ENCODE measurements around the gene RAB1A. TPM values are rescaled to one million over a fixed set of nuclear protein-coding genes. Genes with fewer than 3 reads are reported as not detected.
A peak's percentile ranks its signal among the peaks of the same experiment; 100 is the strongest.

RAB1A gene
- total and polyA plus RNA-seq, 9 of the 15 experiments (the other 6 are each of a cell fraction or from before 2014, with no cell fraction given), result 43.8 to 163 (median 67.7) TPM

DNA sequence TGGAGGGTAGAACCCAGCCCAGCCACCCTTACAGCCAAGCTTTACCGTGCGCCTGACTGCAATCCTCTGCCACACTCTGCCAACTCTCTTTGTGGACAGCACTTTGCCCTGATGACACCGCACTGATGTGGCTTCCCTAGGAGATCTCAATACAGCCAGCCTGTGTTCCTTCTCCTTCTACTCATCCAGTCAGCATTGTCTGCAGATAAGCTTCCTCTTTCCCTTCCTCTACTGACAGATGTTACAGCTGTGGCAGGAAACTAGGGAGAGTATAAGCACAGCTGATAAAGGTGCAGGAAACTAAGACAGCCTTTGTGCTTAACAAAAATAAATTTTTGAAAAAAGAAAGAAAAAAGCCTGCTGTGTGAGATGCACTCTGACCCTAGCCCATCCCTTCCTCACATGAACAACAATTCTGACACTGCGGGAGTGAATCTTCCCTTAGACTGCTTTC lies 48.6 kb downstream of the RAB1A start (continued):
- TF ChIP-seq, protein P1, sequence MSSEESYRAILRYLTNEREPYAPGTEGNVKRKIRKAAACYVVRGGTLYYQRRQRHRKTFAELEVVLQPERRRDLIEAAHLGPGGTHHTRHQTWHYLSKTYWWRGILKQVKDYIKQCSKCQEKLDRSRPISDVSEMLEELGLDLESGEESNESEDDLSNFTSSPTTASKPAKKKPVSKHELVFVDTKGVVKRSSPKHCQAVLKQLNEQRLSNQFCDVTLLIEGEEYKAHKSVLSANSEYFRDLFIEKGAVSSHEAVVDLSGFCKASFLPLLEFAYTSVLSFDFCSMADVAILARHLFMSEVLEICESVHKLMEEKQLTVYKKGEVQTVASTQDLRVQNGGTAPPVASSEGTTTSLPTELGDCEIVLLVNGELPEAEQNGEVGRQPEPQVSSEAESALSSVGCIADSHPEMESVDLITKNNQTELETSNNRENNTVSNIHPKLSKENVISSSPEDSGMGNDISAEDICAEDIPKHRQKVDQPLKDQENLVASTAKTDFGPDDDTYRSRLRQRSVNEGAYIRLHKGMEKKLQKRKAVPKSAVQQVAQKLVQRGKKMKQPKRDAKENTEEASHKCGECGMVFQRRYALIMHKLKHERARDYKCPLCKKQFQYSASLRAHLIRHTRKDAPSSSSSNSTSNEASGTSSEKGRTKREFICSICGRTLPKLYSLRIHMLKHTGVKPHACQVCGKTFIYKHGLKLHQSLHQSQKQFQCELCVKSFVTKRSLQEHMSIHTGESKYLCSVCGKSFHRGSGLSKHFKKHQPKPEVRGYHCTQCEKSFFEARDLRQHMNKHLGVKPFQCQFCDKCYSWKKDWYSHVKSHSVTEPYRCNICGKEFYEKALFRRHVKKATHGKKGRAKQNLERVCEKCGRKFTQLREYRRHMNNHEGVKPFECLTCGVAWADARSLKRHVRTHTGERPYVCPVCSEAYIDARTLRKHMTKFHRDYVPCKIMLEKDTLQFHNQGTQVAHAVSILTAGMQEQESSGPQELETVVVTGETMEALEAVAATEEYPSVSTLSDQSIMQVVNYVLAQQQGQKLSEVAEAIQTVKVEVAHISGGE (CRISPR knock-in tag; IDR thresholded peaks at IDR 0.05), result no peak
- TF ChIP-seq, protein P2, sequence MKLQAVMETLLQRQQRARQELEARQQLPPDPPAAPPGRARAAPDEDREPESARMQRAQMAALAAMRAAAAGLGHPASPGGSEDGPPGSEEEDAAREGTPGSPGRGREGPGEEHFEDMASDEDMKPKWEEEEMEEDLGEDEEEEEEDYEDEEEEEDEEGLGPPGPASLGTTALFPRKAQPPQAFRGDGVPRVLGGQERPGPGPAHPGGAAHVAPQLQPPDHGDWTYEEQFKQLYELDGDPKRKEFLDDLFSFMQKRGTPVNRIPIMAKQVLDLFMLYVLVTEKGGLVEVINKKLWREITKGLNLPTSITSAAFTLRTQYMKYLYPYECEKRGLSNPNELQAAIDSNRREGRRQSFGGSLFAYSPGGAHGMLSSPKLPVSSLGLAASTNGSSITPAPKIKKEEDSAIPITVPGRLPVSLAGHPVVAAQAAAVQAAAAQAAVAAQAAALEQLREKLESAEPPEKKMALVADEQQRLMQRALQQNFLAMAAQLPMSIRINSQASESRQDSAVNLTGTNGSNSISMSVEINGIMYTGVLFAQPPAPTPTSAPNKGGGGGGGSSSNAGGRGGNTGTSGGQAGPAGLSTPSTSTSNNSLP (IDR thresholded peaks at IDR 0.05; ENCODE audit: borderline replicate concordance, low read depth, low read length), result no peak
- TF ChIP-seq LARP7 (IDR thresholded peaks at IDR 0.05) (no peak), ZNF24 (IDR thresholded peaks at IDR 0.05) (no peak), MIER1 (IDR thresholded peaks at IDR 0.05; ENCODE audit: low read depth) (no peak), BACH1 (tag; IDR thresholded peaks at IDR 0.05) (no peak), TEAD4 (IDR thresholded peaks at IDR 0.05; ENCODE audit: low read length) (peak; percentile 85), TEAD4 (CRISPR knock-in tag; IDR thresholded peaks at IDR 0.05; ENCODE audit: borderline replicate concordance) (no peak), ZNF699 (CRISPR knock-in tag; IDR thresholded peaks at IDR 0.05; ENCODE audit: insufficient replicate concordance) (no peak), ZNF583 (CRISPR knock-in tag; IDR thresholded peaks at IDR 0.05) (no peak), XRCC3 (IDR thresholded peaks at IDR 0.05) (no peak), DDX20 (tag; IDR thresholded peaks at IDR 0.05; ENCODE audit: low read depth) (no peak)
- TF ChIP-seq, protein P3, sequence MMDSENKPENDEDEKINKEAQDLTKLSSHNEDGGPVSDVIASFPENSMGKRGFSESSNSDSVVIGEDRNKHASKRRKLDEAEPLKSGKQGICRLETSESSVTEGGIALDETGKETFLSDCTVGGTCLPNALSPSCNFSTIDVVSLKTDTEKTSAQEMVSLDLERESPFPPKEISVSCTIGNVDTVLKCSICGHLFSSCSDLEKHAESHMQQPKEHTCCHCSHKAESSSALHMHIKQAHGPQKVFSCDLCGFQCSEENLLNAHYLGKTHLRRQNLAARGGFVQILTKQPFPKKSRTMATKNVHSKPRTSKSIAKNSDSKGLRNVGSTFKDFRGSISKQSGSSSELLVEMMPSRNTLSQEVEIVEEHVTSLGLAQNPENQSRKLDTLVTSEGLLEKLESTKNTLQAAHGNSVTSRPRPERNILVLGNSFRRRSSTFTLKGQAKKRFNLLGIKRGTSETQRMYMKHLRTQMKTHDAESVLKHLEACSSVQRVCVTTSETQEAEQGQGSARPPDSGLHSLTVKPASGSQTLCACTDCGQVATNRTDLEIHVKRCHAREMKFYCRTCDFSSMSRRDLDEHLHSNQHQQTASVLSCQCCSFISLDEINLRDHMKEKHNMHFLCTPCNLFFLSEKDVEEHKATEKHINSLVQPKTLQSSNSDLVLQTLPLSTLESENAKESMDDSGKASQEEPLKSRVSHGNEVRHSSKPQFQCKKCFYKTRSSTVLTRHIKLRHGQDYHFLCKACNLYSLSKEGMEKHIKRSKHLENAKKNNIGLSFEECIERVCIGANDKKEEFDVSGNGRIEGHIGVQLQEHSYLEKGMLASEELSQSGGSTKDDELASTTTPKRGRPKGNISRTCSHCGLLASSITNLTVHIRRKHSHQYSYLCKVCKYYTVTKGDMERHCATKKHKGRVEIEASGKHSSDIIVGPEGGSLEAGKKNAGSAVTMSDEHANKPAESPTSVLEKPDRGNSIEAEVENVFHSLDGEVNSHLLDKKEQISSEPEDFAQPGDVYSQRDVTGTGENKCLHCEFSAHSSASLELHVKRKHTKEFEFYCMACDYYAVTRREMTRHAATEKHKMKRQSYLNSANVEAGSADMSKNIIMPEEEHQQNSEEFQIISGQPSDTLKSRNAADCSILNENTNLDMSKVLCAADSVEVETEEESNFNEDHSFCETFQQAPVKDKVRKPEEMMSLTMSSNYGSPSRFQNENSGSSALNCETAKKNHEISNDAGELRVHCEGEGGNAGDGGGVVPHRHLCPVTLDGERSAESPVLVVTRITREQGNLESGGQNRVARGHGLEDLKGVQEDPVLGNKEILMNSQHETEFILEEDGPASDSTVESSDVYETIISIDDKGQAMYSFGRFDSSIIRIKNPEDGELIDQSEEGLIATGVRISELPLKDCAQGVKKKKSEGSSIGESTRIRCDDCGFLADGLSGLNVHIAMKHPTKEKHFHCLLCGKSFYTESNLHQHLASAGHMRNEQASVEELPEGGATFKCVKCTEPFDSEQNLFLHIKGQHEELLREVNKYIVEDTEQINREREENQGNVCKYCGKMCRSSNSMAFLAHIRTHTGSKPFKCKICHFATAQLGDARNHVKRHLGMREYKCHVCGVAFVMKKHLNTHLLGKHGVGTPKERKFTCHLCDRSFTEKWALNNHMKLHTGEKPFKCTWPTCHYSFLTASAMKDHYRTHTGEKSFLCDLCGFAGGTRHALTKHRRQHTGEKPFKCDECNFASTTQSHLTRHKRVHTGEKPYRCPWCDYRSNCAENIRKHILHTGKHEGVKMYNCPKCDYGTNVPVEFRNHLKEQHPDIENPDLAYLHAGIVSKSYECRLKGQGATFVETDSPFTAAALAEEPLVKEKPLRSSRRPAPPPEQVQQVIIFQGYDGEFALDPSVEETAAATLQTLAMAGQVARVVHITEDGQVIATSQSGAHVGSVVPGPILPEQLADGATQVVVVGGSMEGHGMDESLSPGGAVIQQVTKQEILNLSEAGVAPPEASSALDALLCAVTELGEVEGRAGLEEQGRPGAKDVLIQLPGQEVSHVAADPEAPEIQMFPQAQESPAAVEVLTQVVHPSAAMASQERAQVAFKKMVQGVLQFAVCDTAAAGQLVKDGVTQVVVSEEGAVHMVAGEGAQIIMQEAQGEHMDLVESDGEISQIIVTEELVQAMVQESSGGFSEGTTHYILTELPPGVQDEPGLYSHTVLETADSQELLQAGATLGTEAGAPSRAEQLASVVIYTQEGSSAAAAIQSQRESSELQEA (IDR thresholded peaks at IDR 0.05; ENCODE audit: low read depth), result no peak
- TF ChIP-seq, protein P4, sequence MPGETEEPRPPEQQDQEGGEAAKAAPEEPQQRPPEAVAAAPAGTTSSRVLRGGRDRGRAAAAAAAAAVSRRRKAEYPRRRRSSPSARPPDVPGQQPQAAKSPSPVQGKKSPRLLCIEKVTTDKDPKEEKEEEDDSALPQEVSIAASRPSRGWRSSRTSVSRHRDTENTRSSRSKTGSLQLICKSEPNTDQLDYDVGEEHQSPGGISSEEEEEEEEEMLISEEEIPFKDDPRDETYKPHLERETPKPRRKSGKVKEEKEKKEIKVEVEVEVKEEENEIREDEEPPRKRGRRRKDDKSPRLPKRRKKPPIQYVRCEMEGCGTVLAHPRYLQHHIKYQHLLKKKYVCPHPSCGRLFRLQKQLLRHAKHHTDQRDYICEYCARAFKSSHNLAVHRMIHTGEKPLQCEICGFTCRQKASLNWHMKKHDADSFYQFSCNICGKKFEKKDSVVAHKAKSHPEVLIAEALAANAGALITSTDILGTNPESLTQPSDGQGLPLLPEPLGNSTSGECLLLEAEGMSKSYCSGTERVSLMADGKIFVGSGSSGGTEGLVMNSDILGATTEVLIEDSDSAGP (CRISPR knock-in tag; IDR thresholded peaks at IDR 0.05), result no peak

Measured in K562 (cell line).